H1 (cell line): ENCODE results near the gene HSFX4. TPM values are rescaled to one million over a fixed set of nuclear protein-coding genes. Genes with fewer than 3 reads are reported as not detected.

Experiments used
- CTCF ChIA-PET: fragments of 300-600 bp; sonication (Branson Sonifier 250); formaldehyde crosslinking; loops from one replicate; lab custom pipeline; 2021; ENCODE audit not compliant: partially characterized antibody; lab: Charles Lee
- POLR2A ChIA-PET: fragments of 300-600 bp; sonication (Branson Sonifier 250); formaldehyde crosslinking; loops from one replicate; lab custom pipeline; 2021; ENCODE audit warnings: inconsistent platforms; ENCODE audit not compliant: partially characterized antibody; lab: Charles Lee
- DNase-seq, 2 experiments: peaks; one replicate each; pipeline versions ENCODE4 v3.0.0 to v3.0.0-alpha.2; 2010 to 2022; ENCODE audit warnings: low spot score in 2 of 2, low read depth in 1 of 2, mixed read lengths in 1 of 2
- FAIRE-seq: peaks from 2 replicates; lab custom pipeline; 2011; peaks lifted over from hg19 to GRCh38; lab: Jason Lieb, UNC
- H2AFZ ChIP-seq: 2 replicates; pipeline ENCODE4 v1.8.1; 2012; ENCODE audit warnings: low read length, inconsistent platforms
- H2AK5ac ChIP-seq: 2 replicates; pipeline ENCODE4 v1.6.1; 2013; ENCODE audit warnings: low read depth, low read length
- H2BK120ac ChIP-seq: replicated peaks from 2 replicates; pipeline ENCODE3; 2013; ENCODE audit warnings: low read depth, low read length, inconsistent platforms
- H2BK12ac ChIP-seq: 2 replicates; pipeline ENCODE4 v1.6.1; 2013; ENCODE audit warnings: low read depth, low read length
- H2BK15ac ChIP-seq: 2 replicates; pipeline ENCODE4 v1.6.1; 2013; ENCODE audit warnings: low read length
- H2BK20ac ChIP-seq: 2 replicates; pipeline ENCODE4 v1.6.1; 2013; ENCODE audit warnings: low read length
- H2BK5ac ChIP-seq: 2 replicates; pipeline ENCODE4 v1.6.1; 2013; ENCODE audit warnings: low read depth, low read length
- H3K14ac ChIP-seq: 2 replicates; pipeline ENCODE4 v1.6.1; 2013; ENCODE audit warnings: inconsistent platforms; ENCODE audit not compliant: insufficient read length
- H3K18ac ChIP-seq: 2 replicates; pipeline ENCODE4 v1.6.1; 2013; ENCODE audit warnings: low read length; ENCODE audit errors: extremely low read depth
- H3K23ac ChIP-seq: 2 replicates; pipeline ENCODE4 v1.6.1; 2013; ENCODE audit warnings: inconsistent platforms; ENCODE audit not compliant: insufficient read length
- H3K23me2 ChIP-seq: 2 replicates; pipeline ENCODE4 v1.6.1; 2013; ENCODE audit warnings: low read depth, low read length
- H3K27ac ChIP-seq: 2 replicates; pipeline ENCODE4 v1.6.1; 2011; ENCODE audit warnings: low read depth, low read length, inconsistent platforms
- H3K27me3 ChIP-seq, 4 experiments: replicated peaks in 1 of 4; 1 replicate in 1 of 4; 2 replicates in 3 of 4; pipeline versions ENCODE4 v1.6.1 to v1.8.1; 2011 to 2013; ENCODE audit warnings: low read length in 3 of 4, mild to moderate bottlenecking in 3 of 4, inconsistent platforms in 2 of 4, mixed read lengths in 2 of 4, moderate library complexity in 1 of 4; ENCODE audit not compliant: control insufficient read depth in 3 of 4, insufficient read depth in 3 of 4; ENCODE audit errors: extremely low read depth in 1 of 4
- H3K36me3 ChIP-seq, 4 experiments: 2 replicates each; pipeline versions ENCODE4 v1.6.1 to v1.8.1; 2011 to 2013; ENCODE audit warnings: mild to moderate bottlenecking in 4 of 4, low read length in 3 of 4, moderate library complexity in 2 of 4, control low read depth in 1 of 4, inconsistent platforms in 1 of 4; ENCODE audit not compliant: insufficient read depth in 4 of 4, control insufficient read depth in 2 of 4
- H3K4ac ChIP-seq: replicated peaks from 2 replicates; pipeline ENCODE3; 2013; ENCODE audit warnings: low read length, low read depth, mixed read lengths, inconsistent platforms; ENCODE audit not compliant: insufficient read length
- H3K4me1 ChIP-seq, 4 experiments: replicated peaks in 1 of 4; 1 replicate in 1 of 4; 2 replicates in 3 of 4; pipeline versions ENCODE4 v1.6.1 to v1.8.1; 2011 to 2013; ENCODE audit warnings: low read length in 3 of 4, inconsistent platforms in 2 of 4, mixed read lengths in 1 of 4; ENCODE audit not compliant: insufficient read depth in 4 of 4, control insufficient read depth in 3 of 4
- H3K4me2 ChIP-seq, 2 experiments: 2 replicates each; pipeline versions ENCODE4 v1.6.1 to v1.8.1; 2011 to 2013; ENCODE audit warnings: low read depth in 2 of 2, low read length in 2 of 2, control low read depth in 1 of 2, inconsistent platforms in 1 of 2, mild to moderate bottlenecking in 1 of 2; ENCODE audit not compliant: insufficient read depth in 1 of 2
- H3K4me3 ChIP-seq, 4 experiments: fragments of 200-600, 300-600 bp in 1 of 4; sonication (generic), shearing (Covaris generic), sonication (Bioruptor Twin) in 1 of 4; 2 replicates each; pipeline versions ENCODE4 v1.5.1 to v1.8.1; 2011 to 2016; ENCODE audit warnings: low read length in 4 of 4, low read depth in 3 of 4, control low read depth in 2 of 4, inconsistent platforms in 2 of 4, mild to moderate bottlenecking in 2 of 4, mixed read lengths in 1 of 4, moderate library complexity in 1 of 4; ENCODE audit not compliant: insufficient read depth in 2 of 4; ENCODE audit errors: extremely low read depth in 1 of 4
- H3K56ac ChIP-seq: replicated peaks from 2 replicates; pipeline ENCODE3; 2013; ENCODE audit warnings: low read depth, mild to moderate bottlenecking, mixed read lengths, low read length, inconsistent platforms; ENCODE audit not compliant: insufficient read length
- H3K79me1 ChIP-seq: 2 replicates; pipeline ENCODE4 v1.6.1; 2013; ENCODE audit warnings: low read depth, low read length, control low read depth
- H3K79me2 ChIP-seq, 2 experiments: 2 replicates each; pipeline versions ENCODE4 v1.6.1 to v1.8.1; 2012 to 2013; ENCODE audit warnings: low read length in 2 of 2, mild to moderate bottlenecking in 2 of 2, inconsistent platforms in 1 of 2; ENCODE audit not compliant: insufficient read depth in 2 of 2, control insufficient read depth in 1 of 2
- H3K9ac ChIP-seq, 4 experiments: replicated peaks in 1 of 4; 1 replicate in 1 of 4; 2 replicates in 3 of 4; pipeline versions ENCODE4 v1.6.1 to v1.8.1; 2011 to 2013; ENCODE audit warnings: low read depth in 3 of 4, low read length in 3 of 4, control low read depth in 2 of 4, mild to moderate bottlenecking in 2 of 4, moderate library complexity in 2 of 4, inconsistent platforms in 1 of 4; ENCODE audit errors: extremely low read depth in 1 of 4
- H3K9me3 ChIP-seq, 2 experiments: 2 replicates each; pipeline versions ENCODE4 v1.6.1 to v1.8.1; 2012 to 2013; ENCODE audit warnings: mild to moderate bottlenecking in 2 of 2, moderate library complexity in 2 of 2, control low read depth in 1 of 2, inconsistent platforms in 1 of 2, low read depth in 1 of 2, low read length in 1 of 2, mixed read lengths in 1 of 2; ENCODE audit not compliant: insufficient read depth in 2 of 2
- H4K20me1 ChIP-seq, 2 experiments: replicated peaks in 1 of 2; 2 replicates each; pipeline versions ENCODE3 to v1.8.1; 2011 to 2013; ENCODE audit warnings: inconsistent platforms in 2 of 2, low read length in 2 of 2, mild to moderate bottlenecking in 1 of 2; ENCODE audit not compliant: insufficient read depth in 2 of 2, control insufficient read depth in 1 of 2
- H4K5ac ChIP-seq: 2 replicates; pipeline ENCODE4 v1.6.1; 2013; ENCODE audit warnings: low read length, low read depth, mixed read lengths, inconsistent platforms; ENCODE audit not compliant: insufficient read length
- H4K8ac ChIP-seq: 2 replicates; pipeline ENCODE4 v1.8.0; 2013; ENCODE audit warnings: mild to moderate bottlenecking, moderate library complexity, low read length, inconsistent platforms; ENCODE audit not compliant: insufficient read depth; ENCODE audit errors: extremely low read depth
- H4K91ac ChIP-seq: replicated peaks from 2 replicates; pipeline ENCODE3; 2013; ENCODE audit warnings: low read length, mixed read lengths, inconsistent platforms; ENCODE audit not compliant: insufficient read length
- BRCA1 ChIP-seq: IDR thresholded peaks from 2 replicates; pipeline ENCODE4 v1.6.1; 2012; ENCODE audit warnings: low read depth, low read length, improper control_type of control experiment
- CREB1 ChIP-seq: IDR thresholded peaks from 2 replicates; pipeline ENCODE4 v1.6.1; 2012; ENCODE audit warnings: inconsistent platforms
- CTBP2 ChIP-seq: IDR thresholded peaks from 2 replicates; pipeline ENCODE4 v1.7.0; 2011; ENCODE audit warnings: borderline replicate concordance, mild to moderate bottlenecking, moderate library complexity, mixed read lengths, low read length; ENCODE audit not compliant: insufficient read depth, insufficient read length
- EP300 ChIP-seq, 2 experiments: IDR thresholded peaks; 1 replicate in 1 of 2; 2 replicates in 1 of 2; pipeline ENCODE4 v1.6.1; 2011 to 2012; ENCODE audit warnings: low read depth in 2 of 2, low read length in 2 of 2, mild to moderate bottlenecking in 2 of 2, borderline replicate concordance in 1 of 2, inconsistent platforms in 1 of 2, moderate library complexity in 1 of 2
- FOSL1 ChIP-seq: IDR thresholded peaks from 2 replicates; pipeline ENCODE4 v1.6.1; 2011; ENCODE audit warnings: mild to moderate bottlenecking, low read depth, low read length, moderate library complexity; ENCODE audit not compliant: insufficient read depth
- JUND ChIP-seq: IDR thresholded peaks from 2 replicates; pipeline ENCODE4 v1.6.1; 2011; ENCODE audit warnings: mild to moderate bottlenecking, improper control_type of control experiment, low read length
- SP1 ChIP-seq: IDR thresholded peaks from 2 replicates; pipeline ENCODE4 v1.6.1; 2011; ENCODE audit warnings: low read depth, low read length
- SP4 ChIP-seq: IDR thresholded peaks from 2 replicates; pipeline ENCODE4 v1.6.1; 2012; ENCODE audit warnings: low read length, inconsistent platforms
- TAF1 ChIP-seq: IDR thresholded peaks from 2 replicates; pipeline ENCODE4 v1.6.1; 2011; ENCODE audit warnings: mild to moderate bottlenecking, low read depth, low read length
- TAF7 ChIP-seq: optimal IDR thresholded peaks from 2 replicates; pipeline ENCODE3; 2011; ENCODE audit warnings: low read depth, mild to moderate bottlenecking, inconsistent platforms, low read length, moderate library complexity, borderline replicate concordance
- TCF12 ChIP-seq: IDR thresholded peaks from 2 replicates; pipeline ENCODE4 v1.6.1; 2011; ENCODE audit warnings: low read depth, mild to moderate bottlenecking, low read length
- WGBS, 2 experiments: shearing (Covaris generic) in 1 of 2; methylation state at CpG; one replicate each; pipeline versions ENCODE4 v1.1.6 to v1.1.7; 2013 to 2015; ENCODE audit warnings: low lambda C conversion rate in 2 of 2, mixed read lengths in 2 of 2, inconsistent platforms in 1 of 2, low coverage in 1 of 2, missing lambda C conversion rate in 1 of 2; ENCODE audit not compliant: insufficient replicate concordance in 2 of 2, insufficient coverage in 1 of 2, insufficient read length in 1 of 2; ENCODE audit errors: extremely low coverage in 1 of 2, missing lambda C conversion rate in 1 of 2; 5-methylcytosine and 5-hydroxymethylcytosine counted together
- polyA plus RNA-seq, 7 experiments: library from polyadenylated mRNA; depleted of rRNA in 3 of 7; stranded (reverse) in 5 of 7; unstranded in 2 of 7; fragments of >200 nt in 5 of 7; fragments of 200-250 nt in 2 of 7; gene quantifications; 1 replicate in 5 of 7; 2 replicates in 1 of 7; 4 replicates in 1 of 7; pipeline versions ENCODE4 v1.2.1 to v1.2.3, GENCODE V29; 2011 to 2013; ENCODE audit warnings: missing spikeins in 2 of 7, mixed read lengths in 2 of 7
- total RNA-seq: library from RNA; stranded (reverse); fragmentation: NEBNext Ultra II Directional; extraction: Animal tissue kit (Norgen Biotek cat#: 25700); gene quantifications from 2 replicates; pipeline ENCODE4 v1.2.1, GENCODE V29; 2021

The HSFX4 gene
- total and polyA plus RNA-seq, 2 of the 8 experiments (the other 6 are each of a cell fraction or from before 2014, with no cell fraction given): not detected

DNA sequence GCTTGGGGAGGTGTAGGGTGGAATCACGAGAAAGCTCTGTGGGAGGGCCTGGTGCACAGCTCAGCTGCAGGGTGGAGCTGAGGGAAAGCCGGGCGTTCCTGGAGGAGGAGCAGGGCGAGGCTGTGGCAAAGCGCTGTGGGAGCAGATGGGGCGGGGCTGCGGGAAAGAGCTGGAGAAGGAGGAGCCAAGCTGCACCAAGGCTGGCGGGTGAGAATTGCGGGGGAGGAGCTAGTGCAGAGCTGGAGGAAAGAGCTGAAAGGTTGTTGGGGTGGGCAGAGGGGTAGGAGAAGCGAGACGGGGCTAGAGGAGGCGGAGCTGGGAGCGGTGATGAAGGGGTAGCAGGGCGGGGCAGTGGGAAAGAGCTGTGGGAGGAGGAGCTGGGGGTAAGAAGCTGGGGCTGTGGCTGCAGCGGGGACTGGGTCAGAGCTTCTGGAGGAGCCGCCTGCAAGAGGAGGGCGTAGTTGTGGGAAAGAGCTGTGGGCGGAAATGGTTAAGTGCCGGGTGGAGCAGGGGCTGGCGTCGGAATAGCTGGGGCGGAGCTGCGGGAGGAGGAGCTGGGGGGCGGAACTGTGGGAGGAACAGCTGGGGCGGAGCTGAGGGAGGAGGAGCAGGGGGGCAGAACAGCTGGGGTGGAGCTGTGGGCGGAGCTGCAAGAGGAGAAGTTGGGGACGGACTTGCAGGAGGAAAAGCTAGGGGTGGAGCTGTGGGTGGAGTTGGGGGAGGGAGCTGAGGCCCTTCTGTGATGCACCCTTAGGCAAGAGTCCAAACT, 10.7 kb downstream of the HSFX4 start:
- POLR2A ChIA-PET: interaction anchor here (0.6 kb wide), 1 partner anchor 1497 kb away, joined by 3 read pairs; no protein-coding TSS in a partner anchor
- Histone ChIP-seq H3K27me3 (no peaks in the 10 kb centered on the region), H4K5ac (peak overlapping the region; percentile 80), H3K4me2 (peak overlapping the region; percentile 65 to 68), H3K27ac (peak overlapping the region; percentile 70; the same call in 1 of the 2 replicates), H2BK20ac (no peak overlapping the region), H2BK15ac (no peak overlapping the region), H3K79me2 (peaks cover 0 to 6% of the 10 kb centered on the region in 2 experiments; a peak in 2 of 4 replicates), H3K18ac (peak overlapping the region; percentile 48), H4K8ac (no peak overlapping the region), H3K9ac (peak overlapping the region in 3 of 4 experiments; percentile 25 to 47 (median 38); a peak in 4 of 7 replicates), H2BK12ac (no peak overlapping the region), H4K20me1 (peaks cover 0 to 2% of the 10 kb centered on the region in 2 experiments), H3K79me1 (no peaks in the 10 kb centered on the region), H2BK5ac (no peak overlapping the region; the same call in 1 of the 2 replicates), H2AK5ac (no peak overlapping the region), H3K56ac (no peak overlapping the region), H3K23ac (no peak overlapping the region), H3K14ac (no peak overlapping the region), H2AFZ (no peak overlapping the region), H4K91ac (no peak overlapping the region), H3K4ac (no peak overlapping the region), H2BK120ac (no peak overlapping the region), H3K23me2 (no peaks in the 10 kb centered on the region; the same call in 1 of the 2 replicates), H3K36me3 (no peaks in the 10 kb centered on the region), H3K4me3 (peak overlapping the region; percentile 43 to 72 (median 52)), H3K9me3 (no peaks in the 10 kb centered on the region), H3K4me1 (peaks cover 0 to 5% (median 2%) of the 10 kb centered on the region in 4 experiments; a peak in 4 of 7 replicates)
- DNase-seq: peak; percentile 83 to 96
- WGBS, 2 experiments: no CpG with 5 or more reads among the region's 27 CpGs
- CTCF ChIA-PET: interaction anchor here (1.0 to 1.1 kb wide), 3 partner anchors 77 to 278 kb away, joined by 3 to 5 read pairs (median 4); no protein-coding TSS in a partner anchor
- peak; percentile 99 for FAIRE-seq
- no peak for TF ChIP-seq FOSL1
- TF ChIP-seq TCF12: 0 out of 2 replicates have a peak, but pooled peaks have one; percentile 40
- TF ChIP-seq EP300 (IDR thresholded peaks at IDR 0.05; ENCODE audit: borderline replicate concordance in 1 of 2, low read depth in 2 of 2, low read length in 2 of 2): peak in 1 of 2 experiments; percentile 99; a peak in 1 of 3 replicates
- no peak; the same call in 1 of the 2 replicates for TF ChIP-seq CREB1
- TF ChIP-seq JUND: peak; percentile 92
- TF ChIP-seq BRCA1: no peak
- TF ChIP-seq SP1: peak; percentile 85; the same call in 1 of the 2 replicates
- peak; percentile 70; the same call in 1 of the 2 replicates for TF ChIP-seq SP4
- peak; percentile 36; the same call in 1 of the 2 replicates for TF ChIP-seq TAF1
- no peak for TF ChIP-seq CTBP2
- no peak for TF ChIP-seq TAF7
